GM12878 (cell line): ENCODE data around the gene NSG1. TPM values are rescaled to one million over a fixed set of nuclear protein-coding genes. Genes with fewer than 3 reads are reported as not detected.

Experiments
- ATAC-seq: fragments of 200-7000 bp; cut with Tn5 transposase; 3 replicates; pipeline ENCODE4 v1.9.1; 2020; ENCODE audit warnings: mild to moderate bottlenecking, moderate library complexity
- BruUV-seq: library from RNA; stranded (reverse); fragments of 400-500 nt; replicated peaks from 2 replicates; lab custom pipeline; 2021; lab: Mats Ljungman, UMichigan
- CTCF ChIA-PET: fragments of 300-600 bp; sonication (Branson Sonifier 250); formaldehyde crosslinking; extraction: SDS; loops from one replicate; lab custom pipeline; 2021; ENCODE audit warnings: inconsistent platforms; lab: Yijun Ruan, JAX
- POLR2A ChIA-PET: fragments of 350-600 bp; formaldehyde crosslinking; extraction: SDS; loops from one replicate; lab custom pipeline; 2021; ENCODE audit warnings: inconsistent platforms; lab: Charles Lee
- RAD21 ChIA-PET: fragments of 300-600 bp; sonication (Branson Sonifier 250); formaldehyde crosslinking; loops from one replicate; lab custom pipeline; 2023; ENCODE audit warnings: antibody characterized with exemption; ENCODE audit not compliant: unreplicated experiment; lab: Charles Lee
- SMC1A ChIA-PET: fragments of 300-600 bp; sonication (Branson Sonifier 250); formaldehyde crosslinking; loops from one replicate; lab custom pipeline; 2023; ENCODE audit not compliant: unreplicated experiment, uncharacterized antibody; lab: Charles Lee
- DNase-seq: peaks from one replicate; pipeline ENCODE4 v3.0.0-alpha.2; 2011; ENCODE audit warnings: low read depth, low spot score
- FAIRE-seq: peaks from 3 replicates; lab custom pipeline; 2011; peaks lifted over from hg19 to GRCh38; lab: Jason Lieb, UNC
- H2AFZ ChIP-seq: 2 replicates; pipeline ENCODE4 v1.6.0; 2011; ENCODE audit warnings: low read depth, low read length, control low read depth; ENCODE audit not compliant: control insufficient read depth
- H3K27ac ChIP-seq: 2 replicates; pipeline ENCODE4 v1.5.1; 2011; ENCODE audit warnings: control low read depth; ENCODE audit not compliant: control insufficient read depth, insufficient read depth
- H3K27me3 ChIP-seq, 2 experiments: replicated peaks in 1 of 2; 2 replicates each; pipeline versions ENCODE4 v1.6.0 to v1.6.1; 2011; ENCODE audit warnings: low read length in 1 of 2; ENCODE audit not compliant: control insufficient read depth in 2 of 2, insufficient read depth in 2 of 2
- H3K36me3 ChIP-seq, 2 experiments: 2 replicates each; pipeline ENCODE4 v1.5.1; 2011; ENCODE audit warnings: low read length in 1 of 2; ENCODE audit not compliant: control insufficient read depth in 2 of 2, insufficient read depth in 2 of 2
- H3K4me1 ChIP-seq: 2 replicates; pipeline ENCODE4 v1.6.1; 2011; ENCODE audit warnings: mild to moderate bottlenecking, low read length, moderate library complexity, mixed read lengths; ENCODE audit not compliant: control insufficient read depth, insufficient read depth
- H3K4me2 ChIP-seq: 2 replicates; pipeline ENCODE4 v1.6.0; 2011; ENCODE audit warnings: control low read depth; ENCODE audit not compliant: control insufficient read depth, insufficient read depth
- H3K4me3 ChIP-seq: fragments of 200-600 bp; sonication (generic); 2 replicates; pipeline ENCODE4 v1.5.1; 2016
- H3K79me2 ChIP-seq: 2 replicates; pipeline ENCODE4 v1.6.0; 2011; ENCODE audit warnings: low read length; ENCODE audit not compliant: control insufficient read depth, insufficient read depth
- H3K9ac ChIP-seq: 2 replicates; pipeline ENCODE4 v1.8.0; 2011; ENCODE audit warnings: low read length, control low read depth, mixed read lengths; ENCODE audit not compliant: control insufficient read depth, insufficient read depth
- H3K9me3 ChIP-seq: replicated peaks from 3 replicates; pipeline ENCODE4 v1.5.1; 2011; ENCODE audit warnings: mild to moderate bottlenecking, low read length; ENCODE audit not compliant: control insufficient read depth, insufficient read depth
- H4K20me1 ChIP-seq: 2 replicates; pipeline ENCODE4 v1.6.0; 2011; ENCODE audit not compliant: control insufficient read depth, insufficient read depth
- BCLAF1 ChIP-seq: fragments of 450-650 bp; IDR thresholded peaks from 2 replicates; pipeline ENCODE4 v1.6.1; 2017; ENCODE audit warnings: antibody characterized with exemption, mild to moderate bottlenecking, moderate library complexity
- ETV6 ChIP-seq, 2 experiments: fragments of 450-650 bp in 1 of 2; IDR thresholded peaks in 1 of 2; conservative IDR thresholded peaks in 1 of 2; 2 replicates each; pipeline ENCODE4 v1.6.1; 2014; ENCODE audit warnings: antibody characterized with exemption in 1 of 2, borderline replicate concordance in 1 of 2, low read depth in 1 of 2, mild to moderate bottlenecking in 1 of 2, moderate library complexity in 1 of 2
- JUNB ChIP-seq: IDR thresholded peaks from 2 replicates; pipeline ENCODE4 v1.6.1; 2016; ENCODE audit warnings: antibody characterized with exemption, mild to moderate bottlenecking
- NBN ChIP-seq: fragments of 450-650 bp; IDR thresholded peaks from 2 replicates; pipeline ENCODE4 v1.6.1; 2016
- SUPT20H ChIP-seq: IDR thresholded peaks from 2 replicates; pipeline ENCODE4 v1.6.1; 2011; ENCODE audit warnings: low read depth, mild to moderate bottlenecking, low read length, moderate library complexity, borderline replicate concordance; ENCODE audit not compliant: control insufficient read depth
- TCF12 ChIP-seq: IDR thresholded peaks from 2 replicates; pipeline ENCODE4 v1.6.1; 2011; ENCODE audit warnings: low read depth, mild to moderate bottlenecking, low read length
- ZNF622 ChIP-seq: fragments of 450-650 bp; IDR thresholded peaks from 2 replicates; pipeline ENCODE4 v1.6.1; 2017; ENCODE audit warnings: mild to moderate bottlenecking, inconsistent platforms
- WGBS: methylation state at CpG from one replicate; pipeline ENCODE4 v1.1.6; 2016; ENCODE audit warnings: low lambda C conversion rate; ENCODE audit not compliant: insufficient replicate concordance, insufficient coverage; ENCODE audit errors: missing lambda C conversion rate; 5-methylcytosine and 5-hydroxymethylcytosine counted together
- in situ Hi-C: fragments of 300-500 bp; cut with MboI; formaldehyde crosslinking; loops from 9 replicates; pipeline ENCODE4 v1.14.3; 2018; ENCODE audit warnings: mixed read lengths
- intact Hi-C: fragments of 100-400 bp; cut with micrococcal nuclease; formaldehyde crosslinking; loops from one replicate; pipeline ENCODE4 v1.14.2; 2022; ENCODE audit not compliant: unreplicated experiment
- polyA plus RNA-seq, 11 experiments: library from polyadenylated mRNA; depleted of rRNA in 4 of 11; unstranded in 6 of 11; stranded (reverse) in 5 of 11; fragments of >200 nt; fragmentation: Nextera tagmentation in 4 of 11; fragmentation: Illumina TruSeq in 1 of 11; extraction: Ambion mirVana in 4 of 11; extraction: Trizol in 1 of 11; gene quantifications; 1 replicate in 1 of 11; 2 replicates in 10 of 11; pipeline versions ENCODE4 v1.2.1 to v1.2.3, GENCODE V29; 2011 to 2016; ENCODE audit warnings: inconsistent platforms in 2 of 11, missing spikeins in 2 of 11, low read depth in 1 of 11
- total RNA-seq, 4 experiments: library from RNA; depleted of rRNA in 3 of 4; stranded (reverse); fragments of >200 nt in 3 of 4; fragmentation: Illumina TruSeq in 1 of 4; extraction: Trizol in 1 of 4; gene quantifications; 2 replicates each; pipeline versions ENCODE4 v1.2.1 to v1.2.3, GENCODE V29; 2013 to 2021

NSG1 gene
- total and polyA plus RNA-seq, 10 of the 15 experiments (the other 5 are each of a cell fraction or from before 2014, with no cell fraction given), result 0.03 to 0.19 (median 0.10) TPM; not detected in 5

- intact Hi-C loops, result no loop called here
- H3K9ac ChIP-seq, result no peak overlapping the region
- BruUV-seq, result no TSS peak
- POLR2A ChIA-PET, result no interaction called here
- H2AFZ ChIP-seq, result no peak overlapping the region
- WGBS, result 95% methylated on average over 11 of the region's 11 CpGs
- no peak for FAIRE-seq
- H3K9me3 ChIP-seq, result no peaks in the 10 kb centered on the region
- no peak for TF ChIP-seq ETV6 (conservative IDR thresholded peaks at IDR 0.05 in 1 of 2, IDR thresholded peaks at IDR 0.05 in 1 of 2; ENCODE audit: borderline replicate concordance in 1 of 2, low read depth in 1 of 2)
- no peak for TF ChIP-seq SUPT20H
- no peak for TF ChIP-seq NBN
- TF ChIP-seq TCF12, result no peak
- no peak for TF ChIP-seq JUNB
- TF ChIP-seq BCLAF1, result no peak
- no peak for TF ChIP-seq ZNF622
- no peak overlapping the region for H3K4me3 ChIP-seq
- no peaks in the 10 kb centered on the region for H3K79me2 ChIP-seq
- CTCF ChIA-PET, result interaction anchor here (0.6 to 1.5 kb wide), 3 partner anchors 172 to 451 kb away, joined by 3 to 4 read pairs (median 4); no protein-coding TSS in a partner anchor
- peaks cover 6 to 8% of the 10 kb centered on the region in 2 experiments; a peak in 3 of 4 replicates for H3K36me3 ChIP-seq
- no peak for DNase-seq
- no peaks in the 10 kb centered on the region for H3K4me1 ChIP-seq
- no peaks in the 10 kb centered on the region for H3K27me3 ChIP-seq
- in situ Hi-C loops, result no loop called here
- RAD21 ChIA-PET, result no interaction called here
- no peak overlapping the region for H3K4me2 ChIP-seq
- SMC1A ChIA-PET, result interaction anchor here (1.0 to 2.6 kb wide), 2 partner anchors 7 to 181 kb away, joined by 3 to 13 read pairs; no protein-coding TSS in a partner anchor
- H4K20me1 ChIP-seq, result no peaks in the 10 kb centered on the region
- H3K27ac ChIP-seq, result no peak overlapping the region
- no peak for ATAC-seq
Observed at GRCh38 chr4:4432341-4433125, 45.6 kb downstream of the NSG1 start.
